OCI-LY7 (cell line): ENCODE data around the gene GRIA4. TPM values are rescaled to one million over a fixed set of nuclear protein-coding genes. Genes with fewer than 3 reads are reported as not detected.

Source experiments
- BruUV-seq: library from RNA; stranded (reverse); fragments of 400-500 nt; replicated peaks from 2 replicates; lab custom pipeline; 2021; lab: Mats Ljungman, UMichigan
- CTCF ChIA-PET: fragments of 300-600 bp; sonication (Branson Sonifier 250); formaldehyde crosslinking; loops from one replicate; lab custom pipeline; 2022; ENCODE audit warnings: antibody characterized with exemption; ENCODE audit not compliant: unreplicated experiment; lab: Charles Lee
- POLR2A ChIA-PET: fragments of 300-600 bp; sonication (Branson Sonifier 250); formaldehyde crosslinking; loops from one replicate; lab custom pipeline; 2022; ENCODE audit warnings: antibody characterized with exemption; lab: Charles Lee
- DNase-seq: peaks from one replicate; pipeline ENCODE4 v3.0.0-alpha.2; 2015; ENCODE audit warnings: low spot score
- H2AFZ ChIP-seq: fragments of 200-600 bp; sonication (generic), shearing (Covaris generic); 2 replicates; pipeline ENCODE4 v1.6.1; 2014; ENCODE audit warnings: mild to moderate bottlenecking, antibody characterized with exemption, low read length, moderate library complexity
- H3K27ac ChIP-seq: fragments of 200-600 bp; sonication (generic); 2 replicates; pipeline ENCODE4 v1.5.1; 2014; ENCODE audit warnings: mixed run types, low read depth, mild to moderate bottlenecking, moderate library complexity, low read length, inconsistent platforms; ENCODE audit not compliant: poor library complexity, severe bottlenecking
- H3K36me3 ChIP-seq: fragments of 200-600 bp; sonication (generic); 2 replicates; pipeline ENCODE4 v1.6.1; 2014; ENCODE audit warnings: mild to moderate bottlenecking, antibody characterized with exemption, low read length, moderate library complexity, mixed read lengths; ENCODE audit not compliant: insufficient read depth
- H3K4me1 ChIP-seq: fragments of 200-600 bp; sonication (generic); 2 replicates; pipeline ENCODE4 v1.5.1; 2014; ENCODE audit warnings: mild to moderate bottlenecking, low read length; ENCODE audit not compliant: insufficient read depth, poor library complexity, severe bottlenecking
- H3K4me2 ChIP-seq: fragments of 200-600 bp; sonication (generic); 2 replicates; pipeline ENCODE4 v1.6.1; 2014; ENCODE audit warnings: mild to moderate bottlenecking, low read length
- H3K4me3 ChIP-seq: fragments of 200-600 bp; sonication (generic); 2 replicates; pipeline ENCODE4 v1.5.1; 2014; ENCODE audit warnings: mild to moderate bottlenecking, low read depth, low read length; ENCODE audit not compliant: poor library complexity, severe bottlenecking
- H3K79me2 ChIP-seq: fragments of 200-600 bp; sonication (generic); 2 replicates; pipeline ENCODE4 v1.6.1; 2016; ENCODE audit warnings: low read depth, mild to moderate bottlenecking, low read length, moderate library complexity, mixed read lengths; ENCODE audit not compliant: insufficient read depth
- H3K9me2 ChIP-seq: fragments of 200-600 bp; sonication (generic); 2 replicates; pipeline ENCODE4 v1.6.1; 2016; ENCODE audit warnings: mild to moderate bottlenecking, low read length, mixed read lengths; ENCODE audit not compliant: insufficient read depth
- H3K9me3 ChIP-seq: fragments of 200-600 bp; sonication (generic); 2 replicates; pipeline ENCODE4 v1.6.1; 2014; ENCODE audit warnings: mild to moderate bottlenecking, mixed run types, low read length, mixed read lengths
- H4K20me1 ChIP-seq: fragments of 200-600 bp; sonication (generic); 2 replicates; pipeline ENCODE4 v1.6.1; 2014; ENCODE audit warnings: mild to moderate bottlenecking, antibody characterized with exemption, low read length, moderate library complexity, mixed read lengths; ENCODE audit not compliant: insufficient read depth
- CTCF ChIP-seq: fragments of 200-600 bp; sonication (generic); conservative IDR thresholded peaks from 2 replicates; pipeline ENCODE4 v1.5.1; 2014; ENCODE audit warnings: mild to moderate bottlenecking, antibody characterized with exemption, low read length, moderate library complexity, mixed read lengths
- EZH2phosphoT487 ChIP-seq: fragments of 200-600 bp; sonication (generic); IDR thresholded peaks from 2 replicates; pipeline ENCODE4 v1.6.1; 2018; ENCODE audit warnings: low read depth, borderline replicate concordance, mild to moderate bottlenecking, mixed run types, antibody characterized with exemption, low read length, moderate library complexity, mixed read lengths
- intact Hi-C: fragments of 100-400 bp; cut with micrococcal nuclease; formaldehyde crosslinking; loops from one replicate; pipeline ENCODE4 v1.10.0; 2022; ENCODE audit not compliant: unreplicated experiment
- total RNA-seq, 2 experiments: library from RNA; depleted of rRNA in 1 of 2; stranded (reverse); fragments of >200 nt in 1 of 2; shearing (Covaris generic) in 1 of 2; gene quantifications; 2 replicates each; pipeline ENCODE4 v1.2.3, GENCODE V29; 2014 to 2022

GRIA4 gene
- total RNA-seq, 2 experiments from 2014 or later = not detected

GRCh38 chr11:105827906-105828305 is 218.0 kb downstream of the GRIA4 start:
- Histone ChIP-seq H3K9me2 (no peaks in the 10 kb centered on the region), H3K27ac (no peak overlapping the region), H3K9me3 (no peaks in the 10 kb centered on the region), H3K79me2 (no peaks in the 10 kb centered on the region), H3K4me1 (no peaks in the 10 kb centered on the region), H3K36me3 (no peaks in the 10 kb centered on the region), H3K4me3 (no peak overlapping the region), H2AFZ (no peak overlapping the region), H3K4me2 (no peak overlapping the region), H4K20me1 (no peaks in the 10 kb centered on the region)
- ChIA-PET CTCF (no interaction called here), POLR2A (no interaction called here)
- intact Hi-C loops = no loop called here
- no peak for DNase-seq
- TF ChIP-seq CTCF (no peak), EZH2phosphoT487 (no peak)
- no TSS peak for BruUV-seq

GRCh38 chr11:105829084-105829483 is 219.2 kb downstream of the GRIA4 start:
- peak; percentile 24 for DNase-seq
- no peaks in the 10 kb centered on the region for H4K20me1 ChIP-seq
- H3K27ac ChIP-seq = no peak overlapping the region
- H3K9me2 ChIP-seq = no peaks in the 10 kb centered on the region
- no peak overlapping the region for H2AFZ ChIP-seq
- TF ChIP-seq CTCF (no peak), EZH2phosphoT487 (no peak)
- intact Hi-C loops = no loop called here
- H3K4me1 ChIP-seq = no peaks in the 10 kb centered on the region
- ChIA-PET CTCF (no interaction called here), POLR2A (no interaction called here)
- no peaks in the 10 kb centered on the region for H3K36me3 ChIP-seq
- H3K4me3 ChIP-seq = no peak overlapping the region
- H3K79me2 ChIP-seq = no peaks in the 10 kb centered on the region
- no peaks in the 10 kb centered on the region for H3K9me3 ChIP-seq
- no peak overlapping the region for H3K4me2 ChIP-seq
- BruUV-seq = no TSS peak

GRCh38 chr11:105834461-105834860 is 224.6 kb downstream of the GRIA4 start:
- intact Hi-C loops = no loop called here
- no TSS peak for BruUV-seq
- no peaks in the 10 kb centered on the region for H3K9me2 ChIP-seq
- no peak overlapping the region for H2AFZ ChIP-seq
- DNase-seq = no peak
- ChIA-PET CTCF (no interaction called here), POLR2A (no interaction called here)
- no peaks in the 10 kb centered on the region for H3K36me3 ChIP-seq
- H3K9me3 ChIP-seq = no peaks in the 10 kb centered on the region
- TF ChIP-seq CTCF (no peak), EZH2phosphoT487 (no peak)
- H3K4me1 ChIP-seq = no peaks in the 10 kb centered on the region
- no peak overlapping the region for H3K27ac ChIP-seq
- no peak overlapping the region for H3K4me3 ChIP-seq
- H4K20me1 ChIP-seq = no peaks in the 10 kb centered on the region
- no peaks in the 10 kb centered on the region for H3K79me2 ChIP-seq
- H3K4me2 ChIP-seq = no peak overlapping the region
